Measurements from ENCODE around the gene TNFRSF17.
"Not testable (repeated sequence)": the region's sequence is repeated elsewhere in the genome, so short reads cannot be mapped to it uniquely, and the experiment has no call there.

TNFRSF17 gene

GRCh38 chr16:11970292-11970691, 5.3 kb downstream of the TNFRSF17 start:
- not testable (repeated sequence) for DNase-seq (ENCODE audit: low spot score)

- DNase-seq (ENCODE audit: low spot score), result no peak
These were observed 7.1 kb downstream of the TNFRSF17 start for GRCh38 chr16:11972128-11972527.

GRCh38 chr16:11973070-11973469, 8.1 kb downstream of the TNFRSF17 start:
- no peak for DNase-seq (ENCODE audit: low spot score)

GRCh38 chr16:11976850-11977375, 11.9 kb downstream of the TNFRSF17 start:
- DNase-seq (ENCODE audit: low spot score), result no peak

GRCh38 chr16:11977376-11978041, 12.5 kb downstream of the TNFRSF17 start:
- peak; percentile 45 for DNase-seq (ENCODE audit: low spot score)

- DNase-seq (ENCODE audit: low spot score), result no peak
These were observed 13.1 kb downstream of the TNFRSF17 start for GRCh38 chr16:11978080-11978479.

- no peak for DNase-seq (ENCODE audit: low spot score)
These were observed 14.1 kb downstream of the TNFRSF17 start for GRCh38 chr16:11979013-11979672.

- DNase-seq (ENCODE audit: low spot score), result no peak
These were observed 15.3 kb downstream of the TNFRSF17 start for GRCh38 chr16:11980136-11980844.

- DNase-seq (ENCODE audit: low spot score), result no peak
These were observed 20.2 kb downstream of the TNFRSF17 start for GRCh38 chr16:11985250-11985649.

- DNase-seq (ENCODE audit: low spot score), result no peak
These were observed 21.6 kb downstream of the TNFRSF17 start for GRCh38 chr16:11986521-11987057.

GRCh38 chr16:11988258-11988978, 23.4 kb downstream of the TNFRSF17 start:
- DNase-seq (ENCODE audit: low spot score), result no peak

GRCh38 chr16:11990702-11991390, 25.8 kb downstream of the TNFRSF17 start:
- peak; percentile 47 for DNase-seq (ENCODE audit: low spot score)

GRCh38 chr16:11992008-11992584, 27.1 kb downstream of the TNFRSF17 start:
- DNase-seq (ENCODE audit: low spot score), result no peak

GRCh38 chr16:11992586-11993524, 27.8 kb downstream of the TNFRSF17 start:
- DNase-seq (ENCODE audit: low spot score), result no peak

GRCh38 chr16:11994143-11995119, 29.4 kb downstream of the TNFRSF17 start:
- peak; percentile 94 for DNase-seq (ENCODE audit: low spot score)

GRCh38 chr16:11996433-11997330, 31.7 kb downstream of the TNFRSF17 start:
- DNase-seq (ENCODE audit: low spot score), result no peak

GRCh38 chr16:12000032-12000431, 35.0 kb downstream of the TNFRSF17 start:
- DNase-seq (ENCODE audit: low spot score), result peak; percentile 42
